SKM-1 (cell line): Measurements from ENCODE around the gene LAMP5.

Experiments used
- DNase-seq: peaks from one replicate; lab custom pipeline; 2025; ENCODE audit not compliant: unreplicated experiment; lab: John Stamatoyannopoulos, UW

The LAMP5 gene

GRCh38 chr20:9514461-9515213 lies at the start of gene LAMP5:
LAMP5 (plus strand) TSS chr20:9514590; CDS start chr20:9514853, 263 bp downstream.
- no peak for DNase-seq

GRCh38 chr20:9467995-9468394 lies 46.4 kb upstream of the LAMP5 start:
- DNase-seq, result no peak

- no peak for DNase-seq
Measured at GRCh38 chr20:9474835-9475415, 39.5 kb upstream of the LAMP5 start.

- no peak for DNase-seq
Measured at GRCh38 chr20:9475456-9475855, 38.9 kb upstream of the LAMP5 start.

GRCh38 chr20:9476174-9476573 lies 38.2 kb upstream of the LAMP5 start:
- DNase-seq, result no peak

GRCh38 chr20:9476637-9477036 lies 37.8 kb upstream of the LAMP5 start:
- DNase-seq, result no peak

- DNase-seq, result no peak
Measured at GRCh38 chr20:9478771-9479170, 35.6 kb upstream of the LAMP5 start.

- no peak for DNase-seq
Measured at GRCh38 chr20:9480066-9480465, 34.3 kb upstream of the LAMP5 start.

- DNase-seq, result no peak
Measured at GRCh38 chr20:9482180-9482579, 32.2 kb upstream of the LAMP5 start.

- no peak for DNase-seq
Measured at GRCh38 chr20:9483131-9483530, 31.3 kb upstream of the LAMP5 start.

- no peak for DNase-seq
Measured at GRCh38 chr20:9485614-9486340, 28.6 kb upstream of the LAMP5 start.

- DNase-seq, result no peak
Measured at GRCh38 chr20:9487231-9487630, 27.2 kb upstream of the LAMP5 start.

GRCh38 chr20:9488063-9488462 lies 26.3 kb upstream of the LAMP5 start:
- no peak for DNase-seq

- DNase-seq, result no peak
Measured at GRCh38 chr20:9490161-9490560, 24.2 kb upstream of the LAMP5 start.

GRCh38 chr20:9490631-9491030 lies 23.8 kb upstream of the LAMP5 start:
- no peak for DNase-seq

- DNase-seq, result no peak
Measured at GRCh38 chr20:9491324-9491723, 23.1 kb upstream of the LAMP5 start.

GRCh38 chr20:9492067-9492466 lies 22.3 kb upstream of the LAMP5 start:
- no peak for DNase-seq

GRCh38 chr20:9493803-9494202 lies 20.6 kb upstream of the LAMP5 start:
- no peak for DNase-seq

- no peak for DNase-seq
Measured at GRCh38 chr20:9495701-9496100, 18.7 kb upstream of the LAMP5 start.

GRCh38 chr20:9496155-9496554 lies 18.2 kb upstream of the LAMP5 start:
- no peak for DNase-seq

GRCh38 chr20:9498322-9498721 lies 16.1 kb upstream of the LAMP5 start:
- no peak for DNase-seq
